GM12878 (cell line): Measurements from ENCODE around the gene CLASP1. TPM values are rescaled to one million over a fixed set of nuclear protein-coding genes. Genes with fewer than 3 reads are reported as not detected.

ENCODE experiments used
- ATAC-seq: fragments of 200-7000 bp; cut with Tn5 transposase; 3 replicates; pipeline ENCODE4 v1.9.1; 2020; ENCODE audit warnings: mild to moderate bottlenecking, moderate library complexity
- BruUV-seq: library from RNA; stranded (reverse); fragments of 400-500 nt; replicated peaks from 2 replicates; lab custom pipeline; 2021; lab: Mats Ljungman, UMichigan
- CTCF ChIA-PET: fragments of 300-600 bp; sonication (Branson Sonifier 250); formaldehyde crosslinking; extraction: SDS; loops from one replicate; lab custom pipeline; 2021; ENCODE audit warnings: inconsistent platforms; lab: Yijun Ruan, JAX
- POLR2A ChIA-PET: fragments of 350-600 bp; formaldehyde crosslinking; extraction: SDS; loops from one replicate; lab custom pipeline; 2021; ENCODE audit warnings: inconsistent platforms; lab: Charles Lee
- RAD21 ChIA-PET: fragments of 300-600 bp; sonication (Branson Sonifier 250); formaldehyde crosslinking; loops from one replicate; lab custom pipeline; 2023; ENCODE audit warnings: antibody characterized with exemption; ENCODE audit not compliant: unreplicated experiment; lab: Charles Lee
- SMC1A ChIA-PET: fragments of 300-600 bp; sonication (Branson Sonifier 250); formaldehyde crosslinking; loops from one replicate; lab custom pipeline; 2023; ENCODE audit not compliant: unreplicated experiment, uncharacterized antibody; lab: Charles Lee
- DNase-seq: peaks from one replicate; pipeline ENCODE4 v3.0.0-alpha.2; 2011; ENCODE audit warnings: low read depth, low spot score
- FAIRE-seq: peaks from 3 replicates; lab custom pipeline; 2011; peaks lifted over from hg19 to GRCh38; lab: Jason Lieb, UNC
- H2AFZ ChIP-seq: 2 replicates; pipeline ENCODE4 v1.6.0; 2011; ENCODE audit warnings: low read depth, low read length, control low read depth; ENCODE audit not compliant: control insufficient read depth
- H3K27ac ChIP-seq: 2 replicates; pipeline ENCODE4 v1.5.1; 2011; ENCODE audit warnings: control low read depth; ENCODE audit not compliant: control insufficient read depth, insufficient read depth
- H3K27me3 ChIP-seq, 2 experiments: replicated peaks in 1 of 2; 2 replicates each; pipeline versions ENCODE4 v1.6.0 to v1.6.1; 2011; ENCODE audit warnings: low read length in 1 of 2; ENCODE audit not compliant: control insufficient read depth in 2 of 2, insufficient read depth in 2 of 2
- H3K36me3 ChIP-seq, 2 experiments: 2 replicates each; pipeline ENCODE4 v1.5.1; 2011; ENCODE audit warnings: low read length in 1 of 2; ENCODE audit not compliant: control insufficient read depth in 2 of 2, insufficient read depth in 2 of 2
- H3K4me1 ChIP-seq: 2 replicates; pipeline ENCODE4 v1.6.1; 2011; ENCODE audit warnings: mild to moderate bottlenecking, low read length, moderate library complexity, mixed read lengths; ENCODE audit not compliant: control insufficient read depth, insufficient read depth
- H3K4me2 ChIP-seq: 2 replicates; pipeline ENCODE4 v1.6.0; 2011; ENCODE audit warnings: control low read depth; ENCODE audit not compliant: control insufficient read depth, insufficient read depth
- H3K4me3 ChIP-seq: fragments of 200-600 bp; sonication (generic); 2 replicates; pipeline ENCODE4 v1.5.1; 2016
- H3K79me2 ChIP-seq: 2 replicates; pipeline ENCODE4 v1.6.0; 2011; ENCODE audit warnings: low read length; ENCODE audit not compliant: control insufficient read depth, insufficient read depth
- H3K9ac ChIP-seq: 2 replicates; pipeline ENCODE4 v1.8.0; 2011; ENCODE audit warnings: low read length, control low read depth, mixed read lengths; ENCODE audit not compliant: control insufficient read depth, insufficient read depth
- H3K9me3 ChIP-seq: replicated peaks from 3 replicates; pipeline ENCODE4 v1.5.1; 2011; ENCODE audit warnings: mild to moderate bottlenecking, low read length; ENCODE audit not compliant: control insufficient read depth, insufficient read depth
- H4K20me1 ChIP-seq: 2 replicates; pipeline ENCODE4 v1.6.0; 2011; ENCODE audit not compliant: control insufficient read depth, insufficient read depth
- CEBPB ChIP-seq, 2 experiments: fragments of 150-350 bp in 1 of 2; IDR thresholded peaks; 2 replicates each; pipeline ENCODE4 v1.6.1; 2012 to 2014; ENCODE audit warnings: low read depth in 2 of 2, low read length in 2 of 2, borderline replicate concordance in 1 of 2, inconsistent platforms in 1 of 2
- CHD4 ChIP-seq: fragments of 200-600 bp; sonication (generic); IDR thresholded peaks from 2 replicates; pipeline ENCODE4 v1.6.1; 2016; ENCODE audit warnings: mild to moderate bottlenecking
- E2F4 ChIP-seq: IDR thresholded peaks from 2 replicates; pipeline ENCODE4 v1.6.1; 2012; ENCODE audit warnings: low read depth, low read length, improper control_type of control experiment
- FOXK2 ChIP-seq: fragments of 450-650 bp; IDR thresholded peaks from 2 replicates; pipeline ENCODE4 v1.6.1; 2017; ENCODE audit warnings: mild to moderate bottlenecking, moderate library complexity
- IKZF2 ChIP-seq, 2 experiments: fragments of 450-650 bp; IDR thresholded peaks; 2 replicates each; pipeline ENCODE4 v1.6.1; 2017; ENCODE audit warnings: mild to moderate bottlenecking in 2 of 2, moderate library complexity in 2 of 2
- MYC ChIP-seq: IDR thresholded peaks from 2 replicates; pipeline ENCODE4 v1.6.1; 2011; ENCODE audit warnings: mild to moderate bottlenecking, low read length, moderate library complexity, inconsistent platforms; ENCODE audit not compliant: insufficient read depth, insufficient replicate concordance, insufficient read length, severe bottlenecking
- NR2C2 ChIP-seq: IDR thresholded peaks from 2 replicates; pipeline ENCODE4 v1.6.1; 2011; ENCODE audit warnings: borderline replicate concordance, low read depth; ENCODE audit not compliant: control insufficient read depth, insufficient read length
- POLR2AphosphoS5 ChIP-seq: IDR thresholded peaks from 2 replicates; pipeline ENCODE4 v1.6.1; 2011; ENCODE audit warnings: mild to moderate bottlenecking, low read length, inconsistent platforms
- SKIL ChIP-seq: fragments of 450-650 bp; IDR thresholded peaks from 2 replicates; pipeline ENCODE4 v1.6.1; 2017; ENCODE audit warnings: mild to moderate bottlenecking, low read depth, inconsistent platforms; ENCODE audit not compliant: poor library complexity, severe bottlenecking
- SUPT20H ChIP-seq: IDR thresholded peaks from 2 replicates; pipeline ENCODE4 v1.6.1; 2011; ENCODE audit warnings: low read depth, mild to moderate bottlenecking, low read length, moderate library complexity, borderline replicate concordance; ENCODE audit not compliant: control insufficient read depth
- TARDBP ChIP-seq: IDR thresholded peaks from 2 replicates; pipeline ENCODE4 v1.6.1; 2016; ENCODE audit warnings: borderline replicate concordance
- WGBS: methylation state at CpG from one replicate; pipeline ENCODE4 v1.1.6; 2016; ENCODE audit warnings: low lambda C conversion rate; ENCODE audit not compliant: insufficient replicate concordance, insufficient coverage; ENCODE audit errors: missing lambda C conversion rate; 5-methylcytosine and 5-hydroxymethylcytosine counted together
- in situ Hi-C: fragments of 300-500 bp; cut with MboI; formaldehyde crosslinking; loops from 9 replicates; pipeline ENCODE4 v1.14.3; 2018; ENCODE audit warnings: mixed read lengths
- intact Hi-C: fragments of 100-400 bp; cut with micrococcal nuclease; formaldehyde crosslinking; loops from one replicate; pipeline ENCODE4 v1.14.2; 2022; ENCODE audit not compliant: unreplicated experiment
- polyA plus RNA-seq, 11 experiments: library from polyadenylated mRNA; depleted of rRNA in 4 of 11; unstranded in 6 of 11; stranded (reverse) in 5 of 11; fragments of >200 nt; fragmentation: Nextera tagmentation in 4 of 11; fragmentation: Illumina TruSeq in 1 of 11; extraction: Ambion mirVana in 4 of 11; extraction: Trizol in 1 of 11; gene quantifications; 1 replicate in 1 of 11; 2 replicates in 10 of 11; pipeline versions ENCODE4 v1.2.1 to v1.2.3, GENCODE V29; 2011 to 2016; ENCODE audit warnings: inconsistent platforms in 2 of 11, missing spikeins in 2 of 11, low read depth in 1 of 11
- total RNA-seq, 4 experiments: library from RNA; depleted of rRNA in 3 of 4; stranded (reverse); fragments of >200 nt in 3 of 4; fragmentation: Illumina TruSeq in 1 of 4; extraction: Trizol in 1 of 4; gene quantifications; 2 replicates each; pipeline versions ENCODE4 v1.2.1 to v1.2.3, GENCODE V29; 2013 to 2021

CLASP1 gene
- total and polyA plus RNA-seq, 10 of the 15 experiments (the other 5 are each of a cell fraction or from before 2014, with no cell fraction given), result 1.4 to 62.4 (median 32.9) TPM

- FAIRE-seq (no peak), DNase-seq (no peak), ATAC-seq (no peak)
- Histone ChIP-seq H3K4me1 (no peaks in the 10 kb centered on the region), H3K27ac (no peak overlapping the region), H3K27me3 (no peaks in the 10 kb centered on the region), H3K4me3 (no peak overlapping the region), H3K4me2 (no peak overlapping the region), H2AFZ (no peak overlapping the region), H3K9ac (no peak overlapping the region), H3K9me3 (no peaks in the 10 kb centered on the region), H3K36me3 (peaks cover 3 to 6% of the 10 kb centered on the region in 2 experiments; a peak in 2 of 4 replicates), H3K79me2 (peaks cover 24% of the 10 kb centered on the region), H4K20me1 (no peaks in the 10 kb centered on the region)
- 96% methylated on average over 4 of the region's 4 CpGs for WGBS
- ChIA-PET POLR2A (interaction anchor here (0.9 to 1.2 kb wide), 3 partner anchors 9 to 18 kb away, joined by 3 to 4 read pairs (median 3); no protein-coding TSS in a partner anchor), CTCF (interaction anchor here (1.4 kb wide), 1 partner anchor 12 kb away, joined by 7 read pairs; no protein-coding TSS in a partner anchor), SMC1A (interaction anchor here (0.9 to 3.0 kb wide), 8 partner anchors 9 to 46 kb away, joined by 3 to 17 read pairs (median 5); no protein-coding TSS in a partner anchor), RAD21 (interaction anchor here (0.8 to 1.0 kb wide), 2 partner anchors 12 to 65 kb away, joined by 3 to 4 read pairs; no protein-coding TSS in a partner anchor)
- intact Hi-C loops, result no loop called here
- in situ Hi-C loops, result no loop called here
- BruUV-seq, result no TSS peak
- TF ChIP-seq POLR2AphosphoS5, result no peak
- no peak for TF ChIP-seq SKIL
- no peak for TF ChIP-seq MYC
- no peak for TF ChIP-seq NR2C2
- no peak for TF ChIP-seq CEBPB (IDR thresholded peaks at IDR 0.05; ENCODE audit: borderline replicate concordance in 1 of 2, low read depth in 2 of 2, low read length in 2 of 2)
- TF ChIP-seq CHD4, result no peak
- no peak for TF ChIP-seq SUPT20H
- no peak for TF ChIP-seq FOXK2
- TF ChIP-seq IKZF2 (IDR thresholded peaks at IDR 0.05), result no peak
- no peak for TF ChIP-seq E2F4
- no peak for TF ChIP-seq TARDBP
- TF ChIP-seq, all 136 proteins: peak for 0
These were observed 64.5 kb downstream of the CLASP1 start for GRCh38 chr2:121584741-121585140.
